ENCODE results near the gene NAP1L3.

The NAP1L3 gene, protein sequence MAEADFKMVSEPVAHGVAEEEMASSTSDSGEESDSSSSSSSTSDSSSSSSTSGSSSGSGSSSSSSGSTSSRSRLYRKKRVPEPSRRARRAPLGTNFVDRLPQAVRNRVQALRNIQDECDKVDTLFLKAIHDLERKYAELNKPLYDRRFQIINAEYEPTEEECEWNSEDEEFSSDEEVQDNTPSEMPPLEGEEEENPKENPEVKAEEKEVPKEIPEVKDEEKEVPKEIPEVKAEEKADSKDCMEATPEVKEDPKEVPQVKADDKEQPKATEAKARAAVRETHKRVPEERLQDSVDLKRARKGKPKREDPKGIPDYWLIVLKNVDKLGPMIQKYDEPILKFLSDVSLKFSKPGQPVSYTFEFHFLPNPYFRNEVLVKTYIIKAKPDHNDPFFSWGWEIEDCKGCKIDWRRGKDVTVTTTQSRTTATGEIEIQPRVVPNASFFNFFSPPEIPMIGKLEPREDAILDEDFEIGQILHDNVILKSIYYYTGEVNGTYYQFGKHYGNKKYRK

DNA sequence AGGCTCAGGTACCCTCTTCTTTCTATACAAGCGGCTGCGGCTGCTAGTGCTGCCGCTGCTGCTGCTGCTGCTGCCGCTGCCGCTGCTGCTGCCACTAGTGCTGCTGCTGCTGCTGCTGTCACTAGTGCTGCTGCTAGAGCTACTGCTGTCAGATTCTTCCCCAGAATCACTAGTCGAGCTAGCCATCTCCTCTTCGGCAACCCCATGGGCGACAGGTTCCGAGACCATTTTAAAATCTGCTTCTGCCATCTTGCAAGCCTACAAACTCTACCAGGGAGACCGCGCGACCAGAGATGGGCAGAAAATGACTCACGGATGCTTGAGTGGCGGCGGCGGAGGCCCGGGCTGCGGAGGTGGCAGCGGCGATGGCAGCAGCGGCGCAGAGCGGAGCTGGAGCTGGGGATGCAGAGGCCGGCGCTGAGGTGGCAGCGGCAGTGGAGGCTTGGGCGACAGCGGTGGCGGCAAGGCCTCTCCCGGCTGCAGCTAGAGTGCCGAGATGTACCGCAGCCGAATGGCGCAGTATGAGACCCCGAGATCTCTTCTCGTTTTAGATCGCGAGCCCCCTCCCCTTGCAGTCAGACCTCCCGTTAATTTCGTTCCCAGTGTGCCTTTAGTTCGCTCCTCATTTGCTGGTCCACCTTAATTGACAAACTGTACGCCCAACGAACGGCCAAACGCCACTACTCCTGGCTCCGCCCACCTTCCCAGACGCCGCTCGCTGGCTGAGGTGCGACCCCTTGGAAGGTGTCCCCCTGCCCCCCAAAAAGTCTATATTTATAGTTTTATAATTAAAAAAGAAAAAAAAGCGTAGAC, at the start of gene NAP1L3:
Gene NAP1L3, minus strand, starts transcription at position 523 of the 813 bp plus-strand sequence. Its CDS starts 274 bp downstream, at position 249.
- no peak for DNase-seq

DNA sequence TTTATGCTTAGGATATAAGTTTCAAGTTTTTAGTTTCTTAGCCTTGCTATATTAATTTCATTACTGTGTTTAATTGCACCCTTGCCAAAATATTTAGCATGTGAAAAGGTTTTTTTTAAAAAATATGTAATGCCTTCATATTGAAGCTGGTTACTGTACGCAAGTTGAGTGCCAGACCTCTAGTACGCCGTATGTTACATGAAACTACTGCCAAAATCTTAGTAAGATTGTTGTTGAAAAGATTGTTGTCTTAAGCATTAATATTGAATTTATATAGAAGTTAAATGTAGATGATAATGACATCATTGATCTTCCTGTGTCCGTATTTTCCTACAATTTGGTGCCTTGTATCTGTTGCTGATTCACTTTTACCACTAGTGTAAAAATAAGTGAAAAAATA, 37.7 kb upstream of the NAP1L3 start:
- DNase-seq: no peak

DNA sequence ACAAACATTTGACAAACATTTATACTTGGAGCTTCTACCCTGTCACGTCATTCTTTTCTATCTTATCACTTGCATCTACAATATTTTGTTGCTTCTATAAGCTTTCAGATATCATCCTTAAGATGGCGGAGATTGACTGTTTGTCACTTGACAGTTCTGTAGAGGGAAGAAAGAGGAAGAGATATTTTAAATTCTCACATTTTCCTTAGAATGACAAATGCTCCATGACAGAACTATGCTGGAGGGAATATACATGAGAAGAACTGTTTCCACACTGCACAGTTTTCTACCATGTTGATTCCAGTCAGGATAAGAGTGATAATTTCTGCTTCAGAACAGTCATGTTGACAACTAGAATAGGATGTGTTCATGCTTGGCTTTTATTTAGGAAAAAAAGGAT, 30.3 kb upstream of the NAP1L3 start:
- DNase-seq: no peak

DNA sequence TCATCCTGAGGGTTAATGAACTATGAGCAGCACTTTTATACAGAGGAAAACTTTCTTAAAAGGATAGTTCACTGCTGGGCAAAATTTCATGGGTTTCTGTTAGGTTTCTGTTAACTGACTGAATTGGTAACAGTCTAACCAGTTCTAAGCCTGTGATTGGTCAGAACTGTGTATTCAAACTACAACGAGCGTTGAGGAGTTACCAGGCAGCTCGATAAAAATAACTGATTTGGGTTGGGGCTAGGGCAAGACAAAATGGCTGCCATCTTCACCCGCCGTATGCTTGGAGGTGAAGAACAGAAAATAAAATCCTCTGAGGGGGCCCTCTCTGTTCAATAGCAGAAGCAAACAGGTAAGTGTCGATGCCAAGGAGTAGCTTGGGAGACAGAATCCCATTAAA, 22.6 kb upstream of the NAP1L3 start:
- DNase-seq: no peak

DNA sequence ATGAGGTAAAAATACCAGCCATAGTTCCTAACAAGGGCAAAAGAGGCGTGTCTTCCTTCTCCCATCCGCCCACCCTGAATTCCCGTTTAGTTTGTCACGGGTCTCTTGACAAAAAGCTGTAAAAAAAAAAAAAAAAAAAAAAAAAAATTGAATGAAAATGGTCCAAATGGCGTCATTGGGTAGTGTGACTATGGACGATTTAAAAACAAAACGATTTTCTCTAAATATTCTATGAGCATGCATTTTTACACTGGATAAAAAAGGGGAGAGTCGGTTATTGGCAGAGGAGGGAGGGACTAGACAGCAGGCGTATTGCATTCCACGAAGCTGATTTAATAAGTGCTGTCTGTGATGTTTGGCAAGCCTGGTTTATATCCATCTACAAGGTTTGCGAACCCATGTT, 492 bp upstream of the NAP1L3 start, which contains the start of gene FAM133A:
Gene FAM133A, plus strand, starts transcription at position 338 of the 403 bp plus-strand sequence. CDS start 35,214 bp downstream, outside the sequence.
- DNase-seq: no peak

DNA sequence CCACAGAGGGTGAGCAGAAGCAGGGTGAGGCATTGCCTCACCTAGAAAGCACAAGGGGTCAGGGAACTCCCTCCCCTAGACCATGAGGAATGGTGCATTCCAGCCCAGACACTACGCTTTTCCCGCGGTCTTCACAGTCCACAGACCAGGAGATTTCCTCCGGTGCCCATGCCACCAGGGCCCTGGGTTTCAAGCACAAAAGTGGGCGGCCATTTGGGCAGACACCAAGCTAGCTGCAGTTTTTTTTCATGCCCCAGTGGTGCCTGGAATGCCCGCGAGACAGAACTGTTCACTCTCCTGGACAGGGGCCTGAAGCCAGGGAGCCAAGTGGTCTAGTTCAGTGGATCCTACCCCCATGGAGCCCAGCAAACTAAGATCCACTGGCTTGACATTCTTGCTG, 12.8 kb downstream of the NAP1L3 start:
- DNase-seq: no peak

DNA sequence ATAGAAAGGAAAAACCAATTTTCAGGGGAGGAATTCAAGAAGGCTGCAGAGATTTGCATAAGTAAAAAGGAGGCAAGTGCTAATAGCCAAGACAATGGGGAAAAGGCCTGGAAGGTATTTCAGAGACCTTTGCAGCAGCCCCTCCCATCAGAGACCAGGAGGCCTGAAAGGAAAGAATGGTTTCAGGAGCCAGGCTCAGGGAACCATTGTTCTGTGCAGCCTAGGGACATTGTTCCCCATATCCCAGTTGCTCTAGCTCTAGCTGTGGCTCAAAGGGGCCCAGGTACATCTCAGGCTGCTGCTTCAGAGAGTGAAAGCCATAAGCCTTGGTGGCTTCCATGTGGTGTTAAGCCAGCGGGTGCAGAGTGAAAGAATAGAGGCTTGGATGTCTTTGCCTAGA, 24.0 kb downstream of the NAP1L3 start:
- no peak for DNase-seq

DNA sequence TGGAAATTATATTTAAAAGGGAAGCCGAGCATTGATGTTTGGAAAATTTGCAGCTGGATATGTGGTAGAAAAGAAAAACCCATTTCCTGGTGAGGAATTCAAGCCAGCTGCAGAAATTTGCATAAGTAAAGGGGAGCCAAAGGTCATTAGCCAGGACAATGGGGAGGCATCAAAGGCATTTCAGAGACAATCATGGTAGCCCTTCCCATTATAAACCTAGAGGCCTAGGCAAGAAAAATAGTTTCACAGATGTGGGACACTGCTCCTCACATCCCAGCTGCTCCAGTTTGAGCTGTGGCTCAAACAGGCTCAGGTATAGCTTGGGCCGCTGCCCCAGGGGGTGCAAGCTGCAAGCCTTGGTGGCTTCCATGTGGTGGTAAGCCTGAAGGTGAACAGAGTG, 35.8 kb downstream of the NAP1L3 start:
- no peak for DNase-seq
